Muscle of arm (tissue), 12 donors: ENCODE data around the gene CNP. TPM values are rescaled to one million over a fixed set of nuclear protein-coding genes. Genes with fewer than 3 reads are reported as not detected.
A peak's percentile ranks its signal among the peaks of the same experiment; 100 is the strongest.

Source experiments
- DNase-seq: peaks from one replicate; pipeline ENCODE4 v3.0.0-alpha.2; 2013
- polyA plus RNA-seq, 12 donors: library from polyadenylated mRNA; unstranded; fragments of 120-200 nt; gene quantifications; one replicate each; pipeline ENCODE4 v1.2.1, GENCODE V29; 2013; ENCODE audit not compliant: insufficient read length in 12 of 12

Gene CNP
- polyA plus RNA-seq, 12 donors, result 30.9 to 69.5 (median 42.6) TPM; not detected in 1

GRCh38 chr17:41967921-41968578, 1.5 kb downstream of the CNP start:
- no peak for DNase-seq

DNA sequence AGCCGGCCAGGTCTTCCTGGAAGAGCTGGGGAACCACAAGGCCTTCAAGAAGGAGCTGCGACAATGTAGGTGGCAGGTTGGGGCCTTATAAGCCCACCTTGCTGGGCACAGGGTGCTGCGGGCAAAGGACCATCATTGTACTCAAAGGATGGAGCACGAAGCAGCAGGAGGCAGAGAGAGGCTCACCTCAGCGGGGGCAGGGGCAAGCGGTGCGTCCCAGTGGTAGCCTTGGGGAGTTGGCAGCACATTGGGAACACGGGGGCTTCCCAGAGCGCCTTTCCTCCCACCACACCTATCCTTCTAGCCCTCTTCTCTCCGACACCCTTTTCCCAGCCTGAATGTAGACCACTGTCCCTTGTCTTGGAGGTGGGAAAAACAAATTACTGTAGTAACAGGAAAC, 2.1 kb downstream of the CNP start:
- DNase-seq, result no peak

- no peak for DNase-seq
Measured at GRCh38 chr17:41970901-41971331, 4.3 kb downstream of the CNP start.

DNA sequence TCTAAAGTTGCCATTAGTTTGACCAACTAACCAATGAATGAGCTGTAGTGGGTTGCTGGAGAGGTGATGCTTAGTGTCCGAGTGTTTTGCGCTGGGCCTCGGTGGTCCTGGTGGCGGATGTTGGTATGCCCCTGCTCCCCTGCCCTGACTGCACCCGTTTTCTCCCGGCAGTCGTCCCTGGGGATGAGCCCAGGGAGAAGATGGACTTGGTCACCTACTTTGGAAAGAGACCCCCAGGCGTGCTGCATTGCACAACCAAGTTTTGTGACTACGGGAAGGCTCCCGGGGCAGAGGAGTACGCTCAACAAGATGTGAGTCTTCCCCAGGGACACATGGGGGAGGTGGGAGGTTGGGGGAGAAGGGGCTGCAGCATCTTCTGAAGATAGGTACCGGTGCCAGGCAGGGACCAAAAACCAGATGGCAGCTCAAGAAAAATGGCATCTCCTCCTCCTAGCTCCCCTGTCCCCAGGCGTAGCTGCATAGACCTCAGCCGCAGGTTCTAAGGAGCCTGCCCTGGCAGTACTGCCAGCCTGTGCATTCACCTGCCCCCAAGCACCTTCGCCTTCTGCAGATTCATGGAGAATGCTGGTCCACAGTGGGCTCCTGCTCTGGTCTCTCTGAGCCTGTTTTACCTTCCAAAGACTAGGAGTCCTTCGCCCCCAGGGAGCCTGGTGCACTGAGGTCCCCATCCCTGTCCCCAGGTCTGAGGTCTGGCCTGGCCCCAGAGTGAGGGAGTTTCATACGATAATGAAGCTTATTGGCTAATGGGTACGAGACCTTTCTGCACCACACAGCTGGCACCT, 5.3 kb downstream of the CNP start:
- no peak for DNase-seq

GRCh38 chr17:41972571-41973407, 6.2 kb downstream of the CNP start:
- no peak for DNase-seq

DNA sequence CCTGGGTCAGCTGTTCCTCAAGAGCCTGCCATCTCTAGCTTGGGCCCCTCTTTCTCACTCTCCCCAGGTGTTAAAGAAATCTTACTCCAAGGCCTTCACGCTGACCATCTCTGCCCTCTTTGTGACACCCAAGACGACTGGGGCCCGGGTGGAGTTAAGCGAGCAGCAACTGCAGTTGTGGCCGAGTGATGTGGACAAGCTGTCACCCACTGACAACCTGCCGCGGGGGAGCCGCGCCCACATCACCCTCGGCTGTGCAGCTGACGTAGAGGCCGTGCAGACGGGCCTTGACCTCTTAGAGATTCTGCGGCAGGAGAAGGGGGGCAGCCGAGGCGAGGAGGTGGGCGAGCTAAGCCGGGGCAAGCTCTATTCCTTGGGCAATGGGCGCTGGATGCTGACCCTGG, 6.8 kb downstream of the CNP start:
- no peak for DNase-seq

- no peak for DNase-seq
Measured at GRCh38 chr17:41974031-41974430, 7.4 kb downstream of the CNP start.

DNA sequence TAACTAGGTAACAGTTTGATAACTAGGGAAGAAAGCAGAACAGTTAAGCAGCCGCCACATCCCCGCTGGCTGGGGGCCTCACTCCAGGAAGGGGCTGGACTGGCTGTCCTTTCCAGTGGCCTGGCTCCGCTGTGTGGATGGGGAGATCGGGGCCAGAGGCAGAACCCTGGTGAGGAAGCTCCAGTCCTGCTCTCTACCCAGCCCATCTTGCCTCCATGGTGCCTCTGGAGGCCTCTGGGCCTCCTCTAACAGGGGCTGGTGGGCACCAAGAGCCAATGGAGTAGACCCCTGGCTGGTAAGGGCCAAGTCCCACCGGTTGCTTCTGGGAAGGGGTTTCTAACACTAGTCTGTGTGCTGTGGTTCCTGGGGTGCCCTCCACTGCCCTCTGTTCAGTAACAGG, 8.1 kb downstream of the CNP start:
- no peak for DNase-seq

- no peak for DNase-seq
Measured at GRCh38 chr17:41975099-41976083, 8.8 kb downstream of the CNP start.

DNA sequence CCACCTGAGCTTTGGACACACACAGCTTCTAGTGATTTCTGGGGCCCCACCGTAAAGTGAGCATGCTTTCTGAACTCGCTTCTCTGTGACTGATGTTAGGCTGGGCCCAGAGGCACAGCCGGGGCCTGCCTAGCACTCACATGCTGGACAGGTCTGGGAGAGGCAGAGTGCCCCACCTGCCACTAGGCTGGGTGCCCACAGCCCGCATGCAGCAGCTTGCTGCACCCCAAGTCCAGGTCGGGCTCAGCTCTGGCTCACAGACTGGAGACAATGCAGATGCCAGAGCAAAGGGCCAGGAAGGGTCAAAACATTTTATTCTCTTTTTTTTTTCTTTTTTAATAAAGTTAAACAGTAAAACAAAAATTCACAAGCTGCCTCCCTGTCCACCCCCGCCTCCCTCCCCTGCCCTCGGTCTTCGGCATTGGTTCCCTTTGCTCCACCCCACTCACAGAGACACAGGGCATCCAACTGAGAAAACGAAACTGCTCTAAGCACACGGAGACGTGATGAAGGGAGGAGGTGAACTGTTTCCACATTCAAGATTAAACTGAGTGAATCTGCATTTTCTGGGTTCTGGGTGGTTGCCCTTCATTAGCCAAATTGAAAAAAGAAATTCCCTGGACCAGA, 9.7 kb downstream of the CNP start:
- DNase-seq, result no peak

DNA sequence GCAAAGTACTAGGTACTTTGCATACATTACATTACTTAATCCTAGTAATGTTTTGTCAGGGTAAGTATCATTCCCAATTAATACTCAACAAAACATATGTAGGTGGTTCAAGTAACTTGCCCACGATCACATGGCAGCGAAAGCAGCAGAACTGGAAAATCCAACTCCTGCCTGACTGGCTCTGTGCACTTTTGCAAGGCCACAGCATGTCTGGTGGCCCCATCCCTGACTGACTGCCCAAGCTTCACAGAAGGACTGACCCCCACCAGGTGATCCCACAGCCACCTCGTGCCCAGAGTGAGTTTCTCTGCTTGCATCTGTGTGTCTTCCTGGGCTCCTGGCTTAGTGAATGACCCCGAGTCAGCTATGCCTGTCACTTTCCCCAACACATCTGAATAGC, 11.4 kb downstream of the CNP start:
- DNase-seq, result no peak

- DNase-seq, result no peak
Measured at GRCh38 chr17:41982026-41982760, 15.6 kb downstream of the CNP start.

DNA sequence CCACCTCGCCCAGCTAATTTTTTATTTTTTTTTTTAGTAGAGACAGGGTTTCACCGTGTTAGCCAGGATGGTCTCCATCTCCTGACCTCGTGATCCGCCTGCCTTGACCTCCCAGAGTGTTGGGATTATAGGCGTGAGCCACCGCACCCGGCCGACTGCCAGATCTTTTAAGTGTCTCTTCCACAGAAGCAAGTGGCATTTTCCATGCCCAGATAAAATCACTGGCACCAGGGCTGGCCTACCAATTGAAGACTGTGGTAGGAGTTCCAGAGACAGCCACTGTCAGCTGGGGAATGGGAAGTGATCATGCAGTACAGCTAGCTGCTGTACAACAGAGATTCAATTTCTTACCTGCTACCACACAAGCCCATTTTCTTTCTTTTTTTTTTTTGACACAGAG, 17.9 kb downstream of the CNP start:
- no peak for DNase-seq

DNA sequence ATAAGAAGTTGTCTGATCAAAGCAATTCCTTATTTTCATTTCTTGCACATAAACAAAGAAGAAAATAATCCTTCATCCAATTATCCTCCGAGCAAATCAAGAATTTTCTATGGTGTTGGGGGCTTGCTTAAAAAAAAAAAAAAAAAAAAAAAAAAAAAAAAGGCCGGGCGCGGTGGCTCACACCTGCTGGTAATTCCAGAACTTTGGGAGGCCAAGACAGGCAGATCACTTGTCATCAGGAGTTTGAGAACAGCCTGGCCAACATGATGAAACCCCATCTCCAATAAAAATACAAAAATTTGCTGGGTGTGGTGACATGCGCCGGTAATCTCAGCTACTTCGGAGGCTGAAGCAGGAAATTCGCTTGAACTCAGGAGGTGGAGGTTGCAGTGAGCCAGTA, 19.3 kb downstream of the CNP start:
- no peak for DNase-seq

GRCh38 chr17:41986634-41987033, 20.0 kb downstream of the CNP start:
- DNase-seq, result no peak

- no peak for DNase-seq
Measured at GRCh38 chr17:41987642-41988041, 21.0 kb downstream of the CNP start.

- no peak for DNase-seq
Measured at GRCh38 chr17:41988418-41988817, 21.8 kb downstream of the CNP start.

DNA sequence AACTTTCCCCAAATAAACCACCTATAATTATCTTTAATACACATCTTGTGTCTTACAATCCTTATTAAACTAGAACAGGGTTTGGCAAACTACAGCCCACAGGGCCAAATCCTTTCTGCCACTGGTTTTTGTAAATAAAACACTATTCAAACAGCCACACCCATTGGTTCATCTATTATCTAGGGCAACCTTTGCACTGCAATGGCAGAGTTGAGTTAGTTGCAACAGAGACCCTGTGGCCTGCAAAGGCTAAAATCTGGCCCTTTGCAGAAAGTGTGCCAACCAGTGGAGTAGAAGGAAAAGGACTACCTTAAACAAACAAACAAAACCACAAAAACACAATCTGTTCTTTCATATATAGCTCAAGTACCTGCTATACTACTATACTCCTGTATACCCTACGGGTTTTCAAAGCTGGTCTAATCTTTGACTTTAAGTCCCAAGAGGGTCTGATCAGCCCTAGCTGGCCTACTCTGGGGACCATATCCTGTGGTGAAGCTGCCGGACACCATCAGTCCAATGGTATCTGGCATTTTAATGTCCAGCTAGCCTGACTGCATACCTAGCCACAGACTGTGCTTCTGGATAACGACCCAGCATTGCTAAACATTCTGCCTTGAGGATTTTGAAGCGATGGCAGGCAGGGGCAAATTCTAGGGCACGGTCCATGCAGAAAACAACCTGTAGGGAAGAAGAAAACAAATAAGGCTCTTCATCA, 23.3 kb downstream of the CNP start:
- no peak for DNase-seq

DNA sequence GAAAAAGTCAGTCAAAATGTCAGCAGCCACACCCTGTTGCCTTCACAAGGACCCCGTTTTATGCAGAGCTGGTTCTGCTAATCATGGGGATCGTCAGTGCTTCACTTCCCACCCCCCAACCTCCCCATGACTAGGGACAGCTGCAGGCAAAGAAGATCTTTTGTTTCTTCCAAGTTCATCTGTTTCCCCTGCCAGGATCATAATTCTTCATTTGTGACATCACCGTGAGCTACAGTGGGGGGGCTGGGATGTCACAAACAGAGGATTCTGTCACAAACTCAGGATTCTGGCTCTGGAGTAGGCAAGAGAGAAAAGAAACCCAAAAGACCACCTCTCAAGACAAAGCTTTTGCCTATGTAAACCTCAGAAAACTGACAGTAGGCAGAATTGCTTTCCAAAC, 26.0 kb downstream of the CNP start:
- peak; percentile 25 for DNase-seq

- DNase-seq, result no peak
Measured at GRCh38 chr17:41996855-41997164, 30.2 kb downstream of the CNP start.
